Measurements from ENCODE around the gene CENPW. TPM values are rescaled to one million over a fixed set of nuclear protein-coding genes. Genes with fewer than 3 reads are reported as not detected.

The CENPW gene
- total RNA-seq, 1 experiment from 2014 or later = 82.3 TPM

DNA sequence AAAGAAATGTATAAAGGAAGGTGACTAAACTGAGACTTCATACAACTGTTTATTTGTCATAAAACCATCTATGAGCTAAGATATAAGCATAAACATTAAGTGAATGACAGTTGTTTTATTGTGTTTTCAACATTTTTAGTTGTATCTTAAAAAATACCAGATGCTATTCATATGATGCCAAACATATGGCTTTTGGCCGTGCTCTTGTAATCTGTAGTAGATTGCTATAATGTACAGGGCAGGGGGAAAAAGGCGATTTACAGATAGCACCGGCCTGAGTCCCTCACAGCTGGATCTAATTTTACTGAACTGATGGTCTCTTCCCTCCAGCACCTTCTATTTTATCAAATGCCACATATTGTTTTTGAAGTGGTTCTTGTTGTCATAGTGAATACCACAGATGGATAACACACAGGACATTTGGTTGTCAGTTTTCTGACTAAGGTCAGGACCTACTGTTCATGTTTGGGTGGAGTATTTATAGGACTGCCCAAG, 48.2 kb downstream of the CENPW start:
- H3K27me3 ChIP-seq (ENCODE audit: insufficient read depth, low read length) = no peaks in the 10 kb centered on the region
- H2BK20ac ChIP-seq (ENCODE audit: low read depth, low read length, poor library complexity, severe bottlenecking) = no peak overlapping the region
- H2BK15ac ChIP-seq (ENCODE audit: low read depth, low read length) = no peak overlapping the region
- Mint-ChIP-seq H3K4me1 (no peaks in the 10 kb centered on the region), H3K4me3 (no peak overlapping the region), H3K36me3 (ENCODE audit: insufficient read depth in 1 of 3, low read depth in 3 of 3) (peaks cover 3 to 14% (median 12%) of the 10 kb centered on the region in 3 experiments; a peak in 6 of 7 replicates), H3K27ac (no peak overlapping the region), H3K9me3 (peaks cover 15 to 16% of the 10 kb centered on the region in 2 experiments), H3K27me3 (ENCODE audit: low read depth) (no peaks in the 10 kb centered on the region; the same call in 1 of the 2 replicates)
- no CpG with 5 or more reads among the region's 3 CpGs for WGBS (ENCODE audit: extremely low coverage, insufficient read length, low lambda C conversion rate)
- no peak overlapping the region for H3K4ac ChIP-seq (ENCODE audit: low read depth, low read length)
- H3K56ac ChIP-seq (ENCODE audit: insufficient read length, low read depth, low read length) = no peak overlapping the region
- no peak overlapping the region for H3T11ph ChIP-seq (ENCODE audit: low read length)
- no peak overlapping the region for H3K4me2 ChIP-seq (ENCODE audit: insufficient read depth, insufficient read length, low read length)
- no peak overlapping the region for H3K23ac ChIP-seq (ENCODE audit: insufficient read length, low read depth, low read length)
- H3K27ac ChIP-seq (ENCODE audit: insufficient read length, low read depth, low read length) = no peak overlapping the region
- no peak overlapping the region for H2BK5ac ChIP-seq (ENCODE audit: insufficient read length, low read length)
- H2AK5ac ChIP-seq (ENCODE audit: insufficient read length, low read length) = no peak overlapping the region
- no peak overlapping the region for H3K18ac ChIP-seq (ENCODE audit: insufficient read length, low read depth, low read length)
- H4K5ac ChIP-seq (ENCODE audit: insufficient read length, low read depth, low read length) = no peak overlapping the region
- TF ChIP-seq, protein P1, sequence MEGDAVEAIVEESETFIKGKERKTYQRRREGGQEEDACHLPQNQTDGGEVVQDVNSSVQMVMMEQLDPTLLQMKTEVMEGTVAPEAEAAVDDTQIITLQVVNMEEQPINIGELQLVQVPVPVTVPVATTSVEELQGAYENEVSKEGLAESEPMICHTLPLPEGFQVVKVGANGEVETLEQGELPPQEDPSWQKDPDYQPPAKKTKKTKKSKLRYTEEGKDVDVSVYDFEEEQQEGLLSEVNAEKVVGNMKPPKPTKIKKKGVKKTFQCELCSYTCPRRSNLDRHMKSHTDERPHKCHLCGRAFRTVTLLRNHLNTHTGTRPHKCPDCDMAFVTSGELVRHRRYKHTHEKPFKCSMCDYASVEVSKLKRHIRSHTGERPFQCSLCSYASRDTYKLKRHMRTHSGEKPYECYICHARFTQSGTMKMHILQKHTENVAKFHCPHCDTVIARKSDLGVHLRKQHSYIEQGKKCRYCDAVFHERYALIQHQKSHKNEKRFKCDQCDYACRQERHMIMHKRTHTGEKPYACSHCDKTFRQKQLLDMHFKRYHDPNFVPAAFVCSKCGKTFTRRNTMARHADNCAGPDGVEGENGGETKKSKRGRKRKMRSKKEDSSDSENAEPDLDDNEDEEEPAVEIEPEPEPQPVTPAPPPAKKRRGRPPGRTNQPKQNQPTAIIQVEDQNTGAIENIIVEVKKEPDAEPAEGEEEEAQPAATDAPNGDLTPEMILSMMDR (conservative IDR thresholded peaks at IDR 0.05) = no peak
- H3K4me1 ChIP-seq (ENCODE audit: insufficient read depth, low read length) = no peaks in the 10 kb centered on the region
- H3K23me2 ChIP-seq (ENCODE audit: insufficient read length, low read depth, low read length, poor library complexity, severe bottlenecking) = no peaks in the 10 kb centered on the region
- H2BK12ac ChIP-seq (ENCODE audit: insufficient read length, low read depth, low read length) = no peak overlapping the region
- no peak overlapping the region for H2BK120ac ChIP-seq (ENCODE audit: low read depth, low read length, poor library complexity, severe bottlenecking)
- no peak overlapping the region for H3K14ac ChIP-seq (ENCODE audit: insufficient read depth, low read length)
- no peak overlapping the region for H2AFZ ChIP-seq (ENCODE audit: low read length)
- H3K9me3 ChIP-seq (ENCODE audit: control insufficient read depth, low read depth, low read length) = no peaks in the 10 kb centered on the region
- no peak for DNase-seq
- H3K79me2 ChIP-seq (ENCODE audit: insufficient read depth, low read length) = no peaks in the 10 kb centered on the region
- no peak overlapping the region for H3K9ac ChIP-seq (ENCODE audit: extremely low read depth, insufficient read length, low read length)
- H4K8ac ChIP-seq (replicated peaks; ENCODE audit: insufficient read length, low read depth, low read length) = no peak overlapping the region
- no peaks in the 10 kb centered on the region for H4K20me1 ChIP-seq (ENCODE audit: control insufficient read depth, insufficient read depth, insufficient read length)
- H3K79me1 ChIP-seq (ENCODE audit: insufficient read depth, low read depth, low read length, poor library complexity, severe bottlenecking) = no peaks in the 10 kb centered on the region
- no peak overlapping the region for H4K91ac ChIP-seq (ENCODE audit: insufficient read length, low read depth, low read length)
